Stimulated activated CD4-positive, alpha-beta T cell treated with anti-CD3 and anti-CD28 coated beads, Interleukin-1b, Interleukin-23, amount 100 ng/mL, for 24 hours (primary cell): ENCODE data around the gene MTHFD1L.

ENCODE experiments used
- DNase-seq, 4 experiments: peaks; one replicate each; pipeline ENCODE4 v3.0.0-alpha.2; 2020; ENCODE audit warnings: low read depth in 4 of 4, low spot score in 1 of 4

The MTHFD1L gene

GRCh38 chr6:150987371-150987828 lies 121.9 kb downstream of the MTHFD1L start:
- DNase-seq, result peak in 1 of 4 experiments; percentile 15

DNA sequence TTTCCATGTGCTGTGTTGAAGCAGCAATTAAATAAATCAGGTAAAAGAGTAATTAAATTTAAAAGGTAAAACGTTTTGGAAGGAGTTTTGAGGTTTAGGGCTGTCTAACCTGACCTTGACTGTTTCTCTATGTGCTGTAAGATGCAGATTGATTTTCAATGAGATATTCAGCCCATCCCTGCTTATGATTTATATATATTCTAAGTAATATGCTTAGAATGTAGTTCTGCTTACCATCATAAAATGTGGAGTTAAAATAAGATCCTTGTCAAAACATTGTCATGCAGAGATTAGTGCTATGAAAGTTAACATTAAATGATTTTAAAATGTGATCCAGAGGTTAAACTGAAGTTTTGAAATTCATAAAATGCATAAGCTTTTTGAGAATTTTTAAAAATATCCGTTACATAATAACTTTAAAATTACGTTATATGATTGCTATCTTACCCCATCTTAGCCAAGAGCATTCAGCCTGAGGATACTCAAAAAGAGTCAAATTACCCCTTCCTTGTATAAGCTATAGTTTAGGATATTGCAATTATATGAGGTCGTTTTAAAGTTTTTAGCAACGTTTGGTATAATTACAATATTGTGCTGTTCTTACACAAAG lies 122.5 kb downstream of the MTHFD1L start:
- DNase-seq, result no peak

- no peak for DNase-seq
Observed at GRCh38 chr6:150991487-150991886, 126.0 kb downstream of the MTHFD1L start.

GRCh38 chr6:150992262-150992661 lies 126.8 kb downstream of the MTHFD1L start:
- DNase-seq, result no peak

DNA sequence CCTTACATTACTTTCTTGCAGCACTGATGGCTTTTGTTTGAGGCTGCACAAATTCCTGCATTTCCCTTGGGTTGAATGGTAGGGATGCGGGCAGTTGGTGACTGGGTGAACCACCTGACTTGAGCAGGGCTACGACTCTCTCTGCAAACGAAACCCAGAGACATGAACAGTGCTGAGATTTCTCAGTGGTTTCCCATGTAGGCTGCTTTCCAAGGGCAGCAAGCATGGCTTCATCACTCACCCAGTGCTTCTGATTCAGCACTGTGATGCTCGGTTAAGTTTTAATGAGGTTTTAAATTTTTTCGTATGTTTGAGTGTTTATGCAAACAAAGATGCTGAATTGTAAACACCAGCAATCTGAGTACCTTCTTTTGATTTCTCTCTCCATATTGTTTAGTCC lies 127.2 kb downstream of the MTHFD1L start:
- no peak for DNase-seq

DNA sequence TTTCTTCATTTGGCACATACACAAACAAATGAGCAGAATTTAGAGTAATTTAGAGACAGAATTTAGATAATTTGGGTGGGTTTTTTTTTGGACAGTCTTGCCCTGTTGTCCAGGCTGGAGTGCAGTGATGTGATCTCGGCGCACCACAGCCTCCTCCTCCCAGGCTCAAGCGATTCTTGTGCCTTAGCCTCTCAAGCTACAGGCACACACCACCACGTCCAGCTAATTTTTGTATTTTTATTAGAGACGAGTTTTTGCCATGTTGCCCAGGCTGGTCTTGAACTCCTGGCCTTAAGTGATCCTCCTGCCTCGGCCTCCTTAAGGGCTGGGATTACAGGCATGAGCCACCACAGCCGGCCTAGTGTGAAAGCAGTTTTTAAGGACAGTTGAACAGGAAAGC lies 127.8 kb downstream of the MTHFD1L start:
- no peak for DNase-seq

DNA sequence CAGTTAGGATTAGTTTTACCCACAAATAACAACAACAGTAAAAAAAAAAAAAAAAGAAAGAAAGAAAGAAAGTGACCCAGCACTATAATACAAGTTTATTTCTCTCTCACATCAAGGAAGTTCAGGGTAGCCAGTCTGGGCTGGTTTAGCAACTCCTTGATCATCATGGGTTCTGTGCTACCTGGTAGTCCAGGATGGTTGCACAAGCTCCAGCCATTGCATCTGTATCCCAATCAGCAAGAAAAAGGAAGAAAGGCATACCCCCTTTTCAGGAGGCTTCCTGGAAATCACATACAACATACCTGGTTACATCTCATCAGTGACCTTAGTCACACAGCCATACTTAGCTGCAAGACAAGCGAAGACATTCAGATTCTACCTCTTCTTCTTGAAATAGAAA lies 128.5 kb downstream of the MTHFD1L start:
- DNase-seq, result no peak

DNA sequence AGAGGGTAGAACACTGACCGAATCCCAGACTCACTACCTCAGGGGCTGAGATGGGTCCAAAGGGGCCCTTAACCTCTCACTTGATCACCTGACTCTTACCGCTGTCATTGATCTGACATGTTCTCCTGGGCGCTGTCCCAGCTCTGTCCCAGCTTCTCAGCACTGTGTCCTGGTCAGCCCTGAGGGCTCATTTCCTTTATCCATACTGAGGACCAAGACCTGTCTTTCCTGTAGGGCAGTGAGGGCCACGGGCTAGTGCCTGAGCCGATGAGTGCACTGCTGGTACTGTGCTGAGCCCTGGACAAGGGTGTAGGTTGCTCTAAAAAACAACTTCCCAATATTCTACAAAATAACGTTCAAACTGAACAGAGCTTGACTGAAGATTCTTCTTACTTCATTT lies 131.5 kb downstream of the MTHFD1L start:
- no peak for DNase-seq

DNA sequence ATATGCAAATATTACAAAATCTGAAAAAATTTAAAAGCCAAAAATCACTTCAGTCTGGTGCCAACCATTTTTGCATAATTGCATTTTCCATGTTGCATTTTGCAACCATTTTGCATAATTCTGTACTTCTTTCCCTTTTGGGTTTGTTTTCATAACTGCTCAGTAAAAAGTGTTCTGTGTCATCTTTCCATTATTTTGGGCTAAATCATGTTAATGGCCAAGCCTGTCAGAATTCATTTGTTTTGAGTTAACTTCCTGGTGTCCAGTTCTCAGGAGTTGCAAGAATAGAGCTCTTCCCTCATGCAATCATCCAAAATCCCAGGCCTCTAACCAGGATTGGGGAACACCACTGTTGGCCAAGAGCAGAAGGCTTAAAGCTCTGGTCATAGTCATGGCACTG lies 133.6 kb downstream of the MTHFD1L start:
- no peak for DNase-seq

GRCh38 chr6:150999576-150999975 lies 134.1 kb downstream of the MTHFD1L start:
- DNase-seq, result no peak

DNA sequence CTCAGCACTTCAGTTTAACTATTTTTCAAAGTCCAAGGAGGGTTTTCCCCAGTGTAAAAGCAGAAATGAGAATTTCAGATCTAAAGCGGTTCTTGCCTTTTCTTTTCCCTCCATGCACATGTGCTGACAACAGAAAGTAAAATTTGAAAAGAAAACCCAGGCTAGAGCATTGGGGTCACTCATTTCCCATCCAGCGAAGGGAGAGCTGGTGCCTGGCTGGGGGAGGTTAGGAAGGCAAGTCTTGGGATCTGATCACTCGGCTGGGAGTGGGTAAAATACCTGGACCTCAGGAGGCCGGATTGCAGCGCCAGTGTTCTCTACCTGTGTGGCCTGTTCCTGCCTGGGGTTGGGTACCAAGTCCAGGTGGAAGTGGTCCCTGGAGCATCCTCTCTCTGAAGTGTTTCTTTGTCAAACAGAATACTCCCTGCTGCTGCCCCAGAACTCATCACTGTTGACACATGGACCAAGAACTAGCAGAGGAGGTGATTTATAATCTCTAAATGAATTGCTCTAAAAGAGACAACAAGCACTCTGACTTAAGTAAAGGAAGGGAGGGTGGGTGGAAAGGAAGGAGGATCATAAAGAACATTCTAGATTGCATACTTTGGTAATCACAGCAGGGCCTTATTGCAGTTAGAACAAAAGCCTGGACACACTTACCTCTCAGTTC lies 136.0 kb downstream of the MTHFD1L start:
- no peak for DNase-seq

- no peak for DNase-seq
Observed at GRCh38 chr6:151002057-151002450, 136.6 kb downstream of the MTHFD1L start.

- DNase-seq, result no peak
Observed at GRCh38 chr6:151002491-151002935, 137.0 kb downstream of the MTHFD1L start.

GRCh38 chr6:151004383-151005024 lies 139.0 kb downstream of the MTHFD1L start:
- DNase-seq, result no peak

GRCh38 chr6:151005164-151005563 lies 139.7 kb downstream of the MTHFD1L start:
- no peak for DNase-seq

- no peak for DNase-seq
Observed at GRCh38 chr6:151005896-151006632, 140.6 kb downstream of the MTHFD1L start.

- no peak for DNase-seq
Observed at GRCh38 chr6:151007076-151007475, 141.6 kb downstream of the MTHFD1L start.

DNA sequence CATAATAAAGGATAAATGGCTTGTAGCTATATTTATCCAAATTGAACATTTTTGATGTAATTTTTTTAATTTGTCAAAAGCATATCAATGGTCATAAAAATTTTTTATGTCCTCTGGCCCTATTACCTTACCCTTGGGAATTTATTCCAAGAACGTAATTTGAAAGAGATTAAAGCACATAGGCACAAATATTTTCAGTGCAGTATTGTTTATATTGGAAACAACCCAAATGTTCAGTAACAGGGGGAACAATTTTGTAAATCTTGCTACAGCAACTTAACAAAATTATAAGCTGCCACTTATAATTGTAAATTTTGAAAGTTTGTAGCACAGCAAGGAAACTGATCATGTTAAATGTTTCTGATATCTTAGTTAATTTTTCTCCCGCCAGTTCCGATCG lies 142.4 kb downstream of the MTHFD1L start:
- DNase-seq, result no peak

GRCh38 chr6:151008425-151008824 lies 142.9 kb downstream of the MTHFD1L start:
- DNase-seq, result no peak

- DNase-seq, result no peak
Observed at GRCh38 chr6:151009576-151009975, 144.1 kb downstream of the MTHFD1L start.

GRCh38 chr6:151010071-151010470 lies 144.6 kb downstream of the MTHFD1L start:
- no peak for DNase-seq
